Kidney capillary endothelial cell (primary cell): ENCODE data around the gene EXOC3L2.

Experiments
- DNase-seq: peaks from one replicate; pipeline ENCODE4 v3.0.0-alpha.2; 2018; ENCODE audit warnings: low spot score

EXOC3L2 gene

DNA sequence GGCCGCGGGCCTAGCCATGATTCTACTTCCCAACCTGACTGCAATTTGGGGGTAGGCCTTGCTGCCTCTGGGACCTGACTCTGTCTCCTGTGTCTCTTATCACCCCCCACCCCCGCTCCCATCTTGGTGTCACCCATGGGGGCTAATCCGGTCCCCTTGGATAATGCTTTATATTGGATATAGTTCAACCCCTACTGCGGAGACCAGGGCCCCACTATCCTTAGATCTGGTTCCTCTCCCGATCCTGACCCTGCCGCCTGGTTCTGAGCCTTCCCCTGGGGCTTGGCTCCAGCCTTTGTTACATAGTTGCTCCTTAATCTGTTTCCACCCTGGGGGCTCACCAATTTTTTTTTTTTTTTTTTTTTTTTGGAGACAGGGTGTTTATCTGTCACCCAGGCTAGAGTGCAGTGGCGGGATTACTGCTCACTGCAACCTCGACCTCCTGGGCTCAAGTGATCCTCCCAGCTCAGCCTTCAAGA is 65.3 kb downstream of the EXOC3L2 start:
- no peak for DNase-seq

- DNase-seq: peak; percentile 44
Observed at GRCh38 chr19:45179072-45179891, 65.9 kb downstream of the EXOC3L2 start.

- DNase-seq: peak; percentile 100
Observed at GRCh38 chr19:45178262-45179071, 66.7 kb downstream of the EXOC3L2 start, which contains the start of gene BLOC1S3. Gene BLOC1S3 (plus strand): TSS chr19:45178784. CDS start chr19:45179297, 513 bp downstream.

GRCh38 chr19:45177817-45178261 is 67.4 kb downstream of the EXOC3L2 start, which contains the start of gene TRAPPC6A:
Gene TRAPPC6A (minus strand): TSS chr19:45178237. CDS start chr19:45178218, 19 bp downstream.
- peak; percentile 68 for DNase-seq

- DNase-seq: no peak
Observed at GRCh38 chr19:45175515-45176345, 69.5 kb downstream of the EXOC3L2 start.

- DNase-seq: no peak
Observed at GRCh38 chr19:45173816-45174215, 71.4 kb downstream of the EXOC3L2 start.

DNA sequence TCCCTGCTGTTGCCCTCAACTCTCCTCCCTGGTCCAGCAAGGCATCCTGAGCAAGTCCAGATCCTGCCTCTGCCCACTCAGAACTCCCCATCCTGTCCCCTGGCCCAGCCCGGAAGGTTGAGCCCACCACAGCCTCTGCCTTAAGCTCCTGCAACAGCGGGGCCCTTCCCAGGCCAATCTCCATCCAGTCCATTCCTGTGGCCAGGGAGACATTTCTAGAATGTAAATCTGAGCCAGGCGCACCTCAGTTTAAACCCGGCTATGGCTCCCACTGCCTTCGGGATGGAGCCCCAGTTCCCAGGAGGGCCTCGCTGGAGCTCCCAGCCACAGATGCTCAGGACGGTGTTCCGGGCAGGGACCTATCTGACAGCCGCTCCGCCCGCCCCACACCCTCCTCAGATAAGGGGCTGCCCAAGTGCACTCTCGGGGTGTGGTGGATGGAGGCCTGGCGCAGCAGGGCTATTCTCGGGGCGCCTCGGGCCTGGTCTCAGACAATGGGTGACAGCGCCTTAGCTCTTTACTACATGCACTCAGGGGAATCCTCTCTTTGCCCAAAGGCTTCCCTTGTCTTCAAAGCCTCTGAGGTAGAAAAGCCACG is 72.5 kb downstream of the EXOC3L2 start:
- DNase-seq: no peak

DNA sequence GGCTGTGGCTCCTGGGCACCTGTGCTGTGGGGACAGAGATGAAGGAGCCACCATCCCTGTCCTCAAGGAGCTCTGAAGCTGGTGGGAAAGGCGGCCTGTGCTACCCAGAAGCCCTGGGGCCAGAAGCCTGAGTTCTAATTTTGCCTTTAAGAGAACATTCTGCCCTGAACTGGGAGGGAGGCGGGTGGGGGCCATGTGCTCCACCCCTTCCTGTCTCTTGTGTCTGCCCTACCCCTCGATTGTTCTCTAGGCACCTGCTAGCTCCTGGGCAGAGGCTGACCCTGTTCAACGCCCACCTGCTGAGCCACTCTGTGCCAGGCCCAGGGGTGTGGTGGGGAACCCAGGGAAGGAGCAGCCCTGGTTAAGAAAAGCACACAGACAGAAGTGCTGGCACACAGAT is 73.0 kb downstream of the EXOC3L2 start:
- DNase-seq: no peak

GRCh38 chr19:45171211-45171623 is 74.0 kb downstream of the EXOC3L2 start:
- peak; percentile 33 for DNase-seq

GRCh38 chr19:45170146-45171106 is 74.8 kb downstream of the EXOC3L2 start:
- no peak for DNase-seq

DNA sequence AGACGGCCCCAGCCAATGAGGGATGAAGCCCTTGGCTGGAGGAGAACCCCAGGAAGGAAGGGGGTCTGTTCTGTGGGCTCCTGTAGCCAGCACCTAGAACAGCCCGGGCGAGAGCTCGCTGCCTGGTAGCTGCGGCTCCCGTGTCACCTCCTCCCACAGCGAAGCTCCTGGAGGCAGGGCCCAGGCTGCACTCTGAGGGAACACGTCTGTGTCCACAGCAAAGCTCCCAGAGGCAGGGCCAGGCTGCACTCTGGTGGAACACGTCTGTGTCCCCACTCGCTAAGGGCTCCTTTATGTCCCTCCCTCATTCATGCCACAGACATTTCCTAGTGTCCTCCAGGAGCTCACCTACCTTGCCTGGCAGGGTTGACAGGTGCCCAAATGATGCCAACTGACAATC is 75.6 kb downstream of the EXOC3L2 start:
- DNase-seq: no peak

- DNase-seq: no peak
Observed at GRCh38 chr19:45168767-45169351, 76.3 kb downstream of the EXOC3L2 start.

GRCh38 chr19:45166723-45167252 is 78.4 kb downstream of the EXOC3L2 start:
- DNase-seq: peak; percentile 46

DNA sequence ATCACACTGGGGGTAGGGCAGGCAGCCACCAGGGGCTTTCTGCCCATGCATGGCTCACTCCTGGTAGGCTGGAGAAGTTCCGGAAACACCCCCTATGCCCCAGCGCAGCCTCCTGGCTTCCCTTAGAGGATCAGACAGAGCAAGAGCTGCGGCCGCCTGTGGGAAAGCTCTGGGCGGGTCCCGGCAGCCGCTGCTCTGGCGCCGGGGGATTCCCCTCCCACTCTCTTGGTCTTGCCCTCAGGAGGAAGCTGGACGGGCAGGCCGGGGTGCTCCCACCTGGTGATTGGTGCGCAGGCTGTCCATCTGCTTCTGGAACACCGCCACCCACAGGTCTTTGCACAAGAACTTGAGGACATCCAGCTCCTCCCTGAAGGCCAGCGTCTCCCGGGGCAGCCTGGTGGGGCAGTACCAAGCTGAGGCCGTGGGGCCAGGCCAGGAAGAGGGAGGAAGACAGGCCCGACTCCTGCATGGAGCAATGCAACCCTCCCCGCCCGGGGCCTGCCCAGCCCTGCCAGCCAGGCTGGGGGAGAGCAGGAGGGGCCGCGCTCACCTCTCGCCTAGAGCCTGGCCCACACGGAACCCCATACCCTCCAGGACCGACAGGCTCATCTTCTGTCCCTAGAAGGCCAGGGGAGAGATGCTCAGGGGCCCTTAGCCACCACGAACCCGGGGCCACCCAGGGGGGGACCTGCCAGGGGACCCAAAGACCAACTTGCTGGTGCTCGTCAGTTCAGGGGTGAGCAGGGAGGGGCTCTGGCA is 80.5 kb downstream of the EXOC3L2 start:
- DNase-seq: peak; percentile 57

GRCh38 chr19:45163751-45164460 is 81.3 kb downstream of the EXOC3L2 start:
- DNase-seq: no peak

- no peak for DNase-seq
Observed at GRCh38 chr19:45163156-45163555, 82.1 kb downstream of the EXOC3L2 start.

GRCh38 chr19:45162608-45163143 is 82.5 kb downstream of the EXOC3L2 start:
- DNase-seq: no peak
